ENCODE data around the gene THBD. TPM values are rescaled to one million over a fixed set of nuclear protein-coding genes. Genes with fewer than 3 reads are reported as not detected.

The THBD gene
- total RNA-seq, 1 experiment from 2014 or later = 0.26 TPM

DNA sequence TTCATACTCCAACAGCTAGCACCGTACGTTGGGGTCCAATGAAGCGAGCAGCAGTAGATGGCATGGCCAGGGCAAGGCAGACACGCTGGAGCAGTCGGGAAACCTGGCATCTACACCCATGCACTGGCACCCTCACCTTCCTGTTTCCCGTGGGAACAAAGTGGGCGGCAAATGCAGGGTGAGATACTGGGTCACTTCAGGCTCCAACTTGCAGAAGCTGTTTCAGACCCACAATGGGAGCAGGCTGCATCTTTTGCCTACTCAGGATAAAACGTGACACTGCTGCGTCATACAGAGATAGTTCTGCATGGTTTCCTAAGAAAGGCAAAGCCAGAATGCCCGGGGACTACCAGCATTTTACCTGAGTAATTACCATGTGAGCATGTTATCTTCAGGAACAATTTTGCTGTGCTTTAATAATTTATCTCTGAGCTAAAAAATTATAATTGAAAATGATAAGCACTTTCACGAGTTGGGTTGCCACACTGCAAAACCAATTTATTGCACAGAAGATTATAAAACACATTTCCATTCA is 47.6 kb upstream of the THBD start:
- H3K27ac ChIP-seq (ENCODE audit: low read length) = no peak overlapping the region
- no peak overlapping the region for H3K4me3 ChIP-seq (ENCODE audit: low read depth in 2 of 2, low read length in 2 of 2)
- no TSS peak for BruUV-seq (replicated peaks)
- H3K4me1 ChIP-seq (ENCODE audit: control insufficient read depth, insufficient read depth, low read length) = no peaks in the 10 kb centered on the region
- POLR2A ChIA-PET = no interaction called here
- ATAC-seq (no peak), DNase-seq (ENCODE audit: low read depth, low spot score) (no peak)
- in situ Hi-C loops (cut with HindIII; ENCODE audit: low pct_unique_long_range_greater_than_20kb, low sequenced_read_pairs) = no loop called here
- CTCF ChIA-PET = no interaction called here
- no peaks in the 10 kb centered on the region for H3K9me3 ChIP-seq (ENCODE audit: control insufficient read depth, insufficient read depth, low read depth, low read length)
- peaks cover 9% of the 10 kb centered on the region for H3K27me3 ChIP-seq (ENCODE audit: control insufficient read depth, insufficient read depth, low read length)
- no peaks in the 10 kb centered on the region for H3K36me3 ChIP-seq (ENCODE audit: control insufficient read depth, insufficient read depth, low read length)
- no peak for TF ChIP-seq POLR2AphosphoS5 (IDR thresholded peaks at IDR 0.05; ENCODE audit: low read depth, low read length)
- intact Hi-C loops (cut with micrococcal nuclease; ENCODE audit: unreplicated experiment) = no loop called here

DNA sequence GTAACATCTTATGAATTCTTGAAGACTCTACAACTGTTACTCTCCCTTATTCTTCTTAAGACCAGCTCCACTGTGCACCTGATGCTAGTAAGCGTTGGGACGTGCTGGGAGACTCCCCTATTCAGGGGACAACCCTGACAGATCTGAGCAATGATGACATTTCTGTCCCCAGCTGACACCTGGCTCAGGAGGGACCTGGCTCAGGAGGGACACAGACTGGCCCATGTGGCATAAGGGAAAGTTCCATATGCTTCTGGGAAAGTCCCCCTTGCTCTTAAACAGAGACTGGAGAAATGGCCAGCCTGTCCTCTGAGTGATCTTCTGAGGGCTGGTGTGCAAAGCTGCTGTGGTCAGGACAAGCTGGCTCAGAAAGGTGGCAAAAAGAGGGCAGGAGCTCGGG is 46.6 kb upstream of the THBD start:
- peaks cover 9% of the 10 kb centered on the region for H3K27me3 ChIP-seq (ENCODE audit: control insufficient read depth, insufficient read depth, low read length)
- H3K9me3 ChIP-seq (ENCODE audit: control insufficient read depth, insufficient read depth, low read depth, low read length) = no peaks in the 10 kb centered on the region
- DNase-seq (ENCODE audit: low read depth, low spot score) (no peak), ATAC-seq (no peak)
- ChIA-PET POLR2A (no interaction called here), CTCF (no interaction called here)
- no peaks in the 10 kb centered on the region for H3K4me1 ChIP-seq (ENCODE audit: control insufficient read depth, insufficient read depth, low read length)
- in situ Hi-C loops (cut with HindIII; ENCODE audit: low pct_unique_long_range_greater_than_20kb, low sequenced_read_pairs) = no loop called here
- H3K27ac ChIP-seq (ENCODE audit: low read length) = no peak overlapping the region
- no peak overlapping the region for H3K4me3 ChIP-seq (ENCODE audit: low read depth in 2 of 2, low read length in 2 of 2)
- H3K36me3 ChIP-seq (ENCODE audit: control insufficient read depth, insufficient read depth, low read length) = no peaks in the 10 kb centered on the region
- TF ChIP-seq TCF7L2 (IDR thresholded peaks at IDR 0.05; ENCODE audit: low read depth, low read length) (no peak), POLR2AphosphoS5 (IDR thresholded peaks at IDR 0.05; ENCODE audit: low read depth, low read length) (no peak)
- TF ChIP-seq, protein P1, sequence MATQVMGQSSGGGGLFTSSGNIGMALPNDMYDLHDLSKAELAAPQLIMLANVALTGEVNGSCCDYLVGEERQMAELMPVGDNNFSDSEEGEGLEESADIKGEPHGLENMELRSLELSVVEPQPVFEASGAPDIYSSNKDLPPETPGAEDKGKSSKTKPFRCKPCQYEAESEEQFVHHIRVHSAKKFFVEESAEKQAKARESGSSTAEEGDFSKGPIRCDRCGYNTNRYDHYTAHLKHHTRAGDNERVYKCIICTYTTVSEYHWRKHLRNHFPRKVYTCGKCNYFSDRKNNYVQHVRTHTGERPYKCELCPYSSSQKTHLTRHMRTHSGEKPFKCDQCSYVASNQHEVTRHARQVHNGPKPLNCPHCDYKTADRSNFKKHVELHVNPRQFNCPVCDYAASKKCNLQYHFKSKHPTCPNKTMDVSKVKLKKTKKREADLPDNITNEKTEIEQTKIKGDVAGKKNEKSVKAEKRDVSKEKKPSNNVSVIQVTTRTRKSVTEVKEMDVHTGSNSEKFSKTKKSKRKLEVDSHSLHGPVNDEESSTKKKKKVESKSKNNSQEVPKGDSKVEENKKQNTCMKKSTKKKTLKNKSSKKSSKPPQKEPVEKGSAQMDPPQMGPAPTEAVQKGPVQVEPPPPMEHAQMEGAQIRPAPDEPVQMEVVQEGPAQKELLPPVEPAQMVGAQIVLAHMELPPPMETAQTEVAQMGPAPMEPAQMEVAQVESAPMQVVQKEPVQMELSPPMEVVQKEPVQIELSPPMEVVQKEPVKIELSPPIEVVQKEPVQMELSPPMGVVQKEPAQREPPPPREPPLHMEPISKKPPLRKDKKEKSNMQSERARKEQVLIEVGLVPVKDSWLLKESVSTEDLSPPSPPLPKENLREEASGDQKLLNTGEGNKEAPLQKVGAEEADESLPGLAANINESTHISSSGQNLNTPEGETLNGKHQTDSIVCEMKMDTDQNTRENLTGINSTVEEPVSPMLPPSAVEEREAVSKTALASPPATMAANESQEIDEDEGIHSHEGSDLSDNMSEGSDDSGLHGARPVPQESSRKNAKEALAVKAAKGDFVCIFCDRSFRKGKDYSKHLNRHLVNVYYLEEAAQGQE (IDR thresholded peaks at IDR 0.05; ENCODE audit: insufficient read depth in 1 of 2, low read depth in 2 of 2, low read length in 1 of 2) = no peak
- BruUV-seq (replicated peaks) = no TSS peak
- intact Hi-C loops (cut with micrococcal nuclease; ENCODE audit: unreplicated experiment) = no loop called here

DNA sequence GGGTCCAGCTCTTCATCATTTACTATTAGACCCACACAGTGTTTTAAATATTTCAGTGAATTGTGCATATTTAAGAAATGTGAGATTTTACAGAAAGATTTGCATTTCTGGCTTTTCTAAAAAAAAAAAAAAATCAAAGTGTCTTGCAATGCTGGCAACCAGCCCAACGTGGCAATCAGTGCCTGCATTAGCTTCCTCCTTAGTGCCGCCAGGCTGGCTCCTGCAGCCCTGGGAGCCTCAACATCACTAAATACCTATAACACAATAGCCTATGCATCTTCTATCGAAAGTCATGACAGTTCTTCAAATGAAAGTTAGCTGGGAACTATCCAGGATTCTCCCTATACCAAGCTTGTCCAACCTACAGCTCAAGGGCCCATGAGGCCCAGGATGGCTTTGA is 46.0 kb upstream of the THBD start:
- Histone ChIP-seq H3K27me3 (ENCODE audit: control insufficient read depth, insufficient read depth, low read length) (peaks cover 9% of the 10 kb centered on the region), H3K4me3 (ENCODE audit: low read depth in 2 of 2, low read length in 2 of 2) (no peak overlapping the region), H3K4me1 (ENCODE audit: control insufficient read depth, insufficient read depth, low read length) (no peaks in the 10 kb centered on the region), H3K27ac (ENCODE audit: low read length) (no peak overlapping the region), H3K36me3 (ENCODE audit: control insufficient read depth, insufficient read depth, low read length) (no peaks in the 10 kb centered on the region), H3K9me3 (ENCODE audit: control insufficient read depth, insufficient read depth, low read depth, low read length) (no peaks in the 10 kb centered on the region)
- ChIA-PET CTCF (no interaction called here), POLR2A (no interaction called here)
- TF ChIP-seq, protein P1 (IDR thresholded peaks at IDR 0.05; ENCODE audit: insufficient read depth in 1 of 2, low read depth in 2 of 2, low read length in 1 of 2) = no peak
- TF ChIP-seq SIN3A (IDR thresholded peaks at IDR 0.05; ENCODE audit: borderline replicate concordance, insufficient read depth, low read depth, low read length) (no peak), POLR2AphosphoS5 (IDR thresholded peaks at IDR 0.05; ENCODE audit: low read depth, low read length) (no peak), TCF7L2 (IDR thresholded peaks at IDR 0.05; ENCODE audit: low read depth, low read length) (no peak)
- TF ChIP-seq, protein P2, sequence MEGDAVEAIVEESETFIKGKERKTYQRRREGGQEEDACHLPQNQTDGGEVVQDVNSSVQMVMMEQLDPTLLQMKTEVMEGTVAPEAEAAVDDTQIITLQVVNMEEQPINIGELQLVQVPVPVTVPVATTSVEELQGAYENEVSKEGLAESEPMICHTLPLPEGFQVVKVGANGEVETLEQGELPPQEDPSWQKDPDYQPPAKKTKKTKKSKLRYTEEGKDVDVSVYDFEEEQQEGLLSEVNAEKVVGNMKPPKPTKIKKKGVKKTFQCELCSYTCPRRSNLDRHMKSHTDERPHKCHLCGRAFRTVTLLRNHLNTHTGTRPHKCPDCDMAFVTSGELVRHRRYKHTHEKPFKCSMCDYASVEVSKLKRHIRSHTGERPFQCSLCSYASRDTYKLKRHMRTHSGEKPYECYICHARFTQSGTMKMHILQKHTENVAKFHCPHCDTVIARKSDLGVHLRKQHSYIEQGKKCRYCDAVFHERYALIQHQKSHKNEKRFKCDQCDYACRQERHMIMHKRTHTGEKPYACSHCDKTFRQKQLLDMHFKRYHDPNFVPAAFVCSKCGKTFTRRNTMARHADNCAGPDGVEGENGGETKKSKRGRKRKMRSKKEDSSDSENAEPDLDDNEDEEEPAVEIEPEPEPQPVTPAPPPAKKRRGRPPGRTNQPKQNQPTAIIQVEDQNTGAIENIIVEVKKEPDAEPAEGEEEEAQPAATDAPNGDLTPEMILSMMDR (IDR thresholded peaks at IDR 0.05) = no peak
- intact Hi-C loops (cut with micrococcal nuclease; ENCODE audit: unreplicated experiment) (no loop called here), in situ Hi-C loops (cut with HindIII; ENCODE audit: low pct_unique_long_range_greater_than_20kb, low sequenced_read_pairs) (no loop called here)
- ATAC-seq = no peak
- no TSS peak for BruUV-seq (replicated peaks)
- DNase-seq (ENCODE audit: low read depth, low spot score) = no peak
